HCT116 (cell line): ENCODE data around the gene SELPLG. TPM values are rescaled to one million over a fixed set of nuclear protein-coding genes. Genes with fewer than 3 reads are reported as not detected.

Experiments used
- ATAC-seq: fragments of 200-7000 bp; cut with Tn5 transposase; 2 replicates; pipeline ENCODE4 v1.9.1; 2020; ENCODE audit warnings: mild to moderate bottlenecking, moderate library complexity
- BruUV-seq: library from RNA; stranded (reverse); fragments of 400-500 nt; replicated peaks from 2 replicates; lab custom pipeline; 2021; lab: Mats Ljungman, UMichigan
- CTCF ChIA-PET: fragments of 300-600 bp; sonication (Branson Sonifier 250); formaldehyde crosslinking; loops from one replicate; lab custom pipeline; 2021; ENCODE audit warnings: antibody characterized with exemption; lab: Charles Lee
- POLR2A ChIA-PET: fragments of 300-600, 350-600 bp; sonication (Branson Sonifier 250); formaldehyde crosslinking; loops from one replicate; lab custom pipeline; 2021; ENCODE audit warnings: antibody characterized with exemption; lab: Charles Lee
- RAD21 ChIA-PET, 2 experiments: fragments of 300-600 bp; sonication (Branson Sonifier 250); formaldehyde crosslinking; loops; one replicate each; lab custom pipeline; 2023; ENCODE audit warnings: low total read pairs in 2 of 2; ENCODE audit not compliant: uncharacterized antibody in 2 of 2, unreplicated experiment in 2 of 2, low non-redundant PET in 1 of 2; lab: Charles Lee
- DNase-seq: peaks from one replicate; pipeline ENCODE4 v3.0.0-alpha.2; 2010; ENCODE audit warnings: low read depth, low spot score
- H2AFZ ChIP-seq: fragments of 200-600 bp; shearing (Covaris generic), sonication (generic); 2 replicates; pipeline ENCODE4 v1.6.1; 2017; ENCODE audit warnings: low read depth, mixed run types, mixed read lengths, antibody characterized with exemption, low read length; ENCODE audit not compliant: poor library complexity, severe bottlenecking
- H3K27ac ChIP-seq: 2 replicates; pipeline ENCODE4 v1.5.1; 2012; ENCODE audit warnings: low read depth, low read length
- H3K27me3 ChIP-seq: fragments of 200-600 bp; sonication (generic); 2 replicates; pipeline ENCODE4 v1.6.1; 2016; ENCODE audit warnings: mixed run types, low read length, mixed read lengths; ENCODE audit not compliant: insufficient read depth
- H3K36me3 ChIP-seq, 2 experiments: fragments of 200-500 bp in 1 of 2; fragments of 200-600 bp in 1 of 2; sonication (Bioruptor generic) in 1 of 2; sonication (generic) in 1 of 2; 2 replicates each; pipeline versions ENCODE4 v1.5.1 to v1.6.1; 2014 to 2016; ENCODE audit warnings: low read length in 2 of 2, inconsistent platforms in 1 of 2, mixed read lengths in 1 of 2, mixed run types in 1 of 2; ENCODE audit not compliant: insufficient read depth in 2 of 2, control insufficient read depth in 1 of 2
- H3K4me1 ChIP-seq, 2 experiments: fragments of 200-600 bp in 1 of 2; sonication (generic) in 1 of 2; 2 replicates each; pipeline versions ENCODE4 v1.5.1 to v1.6.1; 2012 to 2017; ENCODE audit warnings: low read length in 2 of 2, inconsistent platforms in 1 of 2, mild to moderate bottlenecking in 1 of 2, mixed read lengths in 1 of 2, mixed run types in 1 of 2, moderate library complexity in 1 of 2; ENCODE audit not compliant: insufficient read depth in 2 of 2, control insufficient read depth in 1 of 2
- H3K4me2 ChIP-seq: fragments of 200-600 bp; sonication (generic); 2 replicates; pipeline ENCODE4 v1.6.1; 2017; ENCODE audit warnings: mixed run types, low read length, mixed read lengths
- H3K4me3 ChIP-seq, 2 experiments: fragments of 200-600 bp in 1 of 2; sonication (generic) in 1 of 2; replicated peaks in 1 of 2; 2 replicates each; pipeline ENCODE4 v1.5.1; 2011 to 2016; ENCODE audit warnings: low read length in 2 of 2, control low read depth in 1 of 2, low read depth in 1 of 2, mild to moderate bottlenecking in 1 of 2, mixed read lengths in 1 of 2, mixed run types in 1 of 2
- H3K79me2 ChIP-seq: fragments of 200-600 bp; sonication (generic); 2 replicates; pipeline ENCODE4 v1.6.1; 2017; ENCODE audit warnings: mild to moderate bottlenecking, mixed run types, low read length, moderate library complexity, mixed read lengths; ENCODE audit not compliant: insufficient read depth
- H3K9ac ChIP-seq: fragments of 200-600 bp; sonication (generic); 2 replicates; pipeline ENCODE4 v1.6.1; 2016; ENCODE audit warnings: low read length, mixed read lengths
- H3K9me2 ChIP-seq: fragments of 200-600 bp; sonication (generic), shearing (Covaris generic); 2 replicates; pipeline ENCODE4 v1.6.1; 2017; ENCODE audit warnings: mixed run types, mild to moderate bottlenecking, moderate library complexity; ENCODE audit not compliant: insufficient read depth
- H3K9me3 ChIP-seq, 2 experiments: fragments of 200-500 bp in 1 of 2; fragments of 200-600 bp in 1 of 2; sonication (Bioruptor generic) in 1 of 2; sonication (generic) in 1 of 2; 2 replicates each; pipeline ENCODE4 v1.6.1; 2014 to 2017; ENCODE audit warnings: low read length in 2 of 2, mixed read lengths in 2 of 2, inconsistent platforms in 1 of 2, low read depth in 1 of 2, mild to moderate bottlenecking in 1 of 2, mixed run types in 1 of 2, moderate library complexity in 1 of 2; ENCODE audit not compliant: control insufficient read depth in 1 of 2, insufficient read depth in 1 of 2
- H4K20me1 ChIP-seq: fragments of 200-600 bp; sonication (generic), shearing (Covaris generic); 2 replicates; pipeline ENCODE4 v1.6.1; 2017; ENCODE audit warnings: mixed run types, mild to moderate bottlenecking, moderate library complexity; ENCODE audit not compliant: insufficient read depth
- CBX3 ChIP-seq: IDR thresholded peaks from 2 replicates; pipeline ENCODE4 v1.6.1; 2012; ENCODE audit warnings: low read depth
- CEBPB ChIP-seq: IDR thresholded peaks from 2 replicates; pipeline ENCODE4 v1.6.1; 2012; ENCODE audit warnings: low read depth
- CTCF ChIP-seq, 3 experiments: fragments of 200-600 bp in 1 of 3; sonication (generic) in 1 of 3; IDR thresholded peaks in 2 of 3; conservative IDR thresholded peaks in 1 of 3; 2 replicates each; pipeline ENCODE4 v1.5.1; 2012 to 2017; ENCODE audit warnings: low read depth in 2 of 3, low read length in 2 of 3, antibody characterized with exemption in 1 of 3, borderline replicate concordance in 1 of 3, control low read depth in 1 of 3, mild to moderate bottlenecking in 1 of 3, mixed read lengths in 1 of 3, mixed run types in 1 of 3, moderate library complexity in 1 of 3; ENCODE audit not compliant: insufficient read depth in 1 of 3
- EGR1 ChIP-seq: IDR thresholded peaks from 2 replicates; pipeline ENCODE4 v1.6.1; 2012; ENCODE audit warnings: low read depth
- ELF1 ChIP-seq: IDR thresholded peaks from 2 replicates; pipeline ENCODE4 v1.6.1; 2012; ENCODE audit warnings: low read depth, borderline replicate concordance
- EZH2phosphoT487 ChIP-seq: fragments of 200-600 bp; IDR thresholded peaks from 2 replicates; pipeline ENCODE4 v1.6.1; 2018; ENCODE audit warnings: antibody characterized with exemption, borderline replicate concordance
- FOSL1 ChIP-seq: IDR thresholded peaks from 2 replicates; pipeline ENCODE4 v1.6.1; 2012; ENCODE audit warnings: low read depth
- MAX ChIP-seq: IDR thresholded peaks from 2 replicates; pipeline ENCODE4 v1.6.1; 2012
- POLR2AphosphoS5 ChIP-seq: IDR thresholded peaks from 2 replicates; pipeline ENCODE4 v1.6.1; 2011; ENCODE audit warnings: mild to moderate bottlenecking, low read depth, low read length, moderate library complexity
- RAD21 ChIP-seq: IDR thresholded peaks from 2 replicates; pipeline ENCODE4 v1.6.1; 2012; ENCODE audit warnings: low read depth, mild to moderate bottlenecking
- SIN3A ChIP-seq: IDR thresholded peaks from 2 replicates; pipeline ENCODE4 v1.6.1; 2012; ENCODE audit warnings: low read depth
- SRF ChIP-seq: IDR thresholded peaks from 2 replicates; pipeline ENCODE4 v1.6.1; 2012; ENCODE audit warnings: low read depth
- TCF7L2 ChIP-seq: IDR thresholded peaks from 2 replicates; pipeline ENCODE4 v1.7.0; 2011; ENCODE audit warnings: borderline replicate concordance, inconsistent platforms; ENCODE audit not compliant: insufficient read depth, insufficient read length; ENCODE audit errors: extremely low read depth
- YY1 ChIP-seq: IDR thresholded peaks from 2 replicates; pipeline ENCODE4 v1.6.1; 2011; ENCODE audit warnings: low read length, low read depth, moderate library complexity, mild to moderate bottlenecking; ENCODE audit not compliant: insufficient replicate concordance; ENCODE audit errors: extremely low read depth
- ZBTB33 ChIP-seq: IDR thresholded peaks from 2 replicates; pipeline ENCODE4 v1.6.1; 2011; ENCODE audit warnings: mild to moderate bottlenecking, low read length, moderate library complexity; ENCODE audit not compliant: insufficient replicate concordance; ENCODE audit errors: extremely low read depth
- ZFX ChIP-seq: fragments of 450-650 bp; IDR thresholded peaks from 2 replicates; pipeline ENCODE4 v1.6.1; 2017
- ZNF274 ChIP-seq: fragments of 200-500 bp; sonication (Bioruptor generic); IDR thresholded peaks from 2 replicates; pipeline ENCODE4 v1.6.1; 2014; ENCODE audit warnings: mild to moderate bottlenecking, low read depth, low read length, inconsistent platforms
- intact Hi-C: fragments of 100-400 bp; cut with micrococcal nuclease; formaldehyde crosslinking; loops from 2 replicates; pipeline ENCODE4 v1.10.0; 2022
- total RNA-seq: library from RNA; stranded (reverse); gene quantifications from one replicate; pipeline ENCODE4 v1.2.1, GENCODE V29; 2021; ENCODE audit not compliant: unreplicated experiment
- TF ChIP-seq, protein P1 (sequence below): IDR thresholded peaks from 2 replicates; pipeline ENCODE4 v1.6.1; 2012

The SELPLG gene
- total RNA-seq, 1 experiment from 2014 or later = 1.2 TPM

GRCh38 chr12:108592033-108592909, 41.4 kb downstream of the SELPLG start:
- H3K36me3 ChIP-seq = no peaks in the 10 kb centered on the region
- no peaks in the 10 kb centered on the region; a peak in 1 of 4 replicates for H3K4me1 ChIP-seq
- DNase-seq (no peak), ATAC-seq (no peak)
- ChIA-PET CTCF (no interaction called here), RAD21 (no interaction called here), POLR2A (no interaction called here)
- H3K79me2 ChIP-seq = no peaks in the 10 kb centered on the region
- no peak overlapping the region for H3K4me3 ChIP-seq
- H2AFZ ChIP-seq = no peak overlapping the region
- no peaks in the 10 kb centered on the region for H3K9me2 ChIP-seq
- no peaks in the 10 kb centered on the region for H3K27me3 ChIP-seq
- no peaks in the 10 kb centered on the region for H4K20me1 ChIP-seq
- intact Hi-C loops = no loop called here
- TF ChIP-seq EGR1 (no peak), CEBPB (no peak), SIN3A (no peak), POLR2AphosphoS5 (no peak), CBX3 (no peak), ELF1 (no peak), SRF (no peak), ZBTB33 (no peak), RAD21 (no peak), ZNF274 (no peak), MAX (no peak), FOSL1 (no peak), ZFX (no peak), YY1 (no peak), CTCF (IDR thresholded peaks at IDR 0.05 in 2 of 3, conservative IDR thresholded peaks at IDR 0.05 in 1 of 3; ENCODE audit: borderline replicate concordance in 1 of 3, insufficient read depth in 1 of 3, low read depth in 2 of 3, low read length in 2 of 3) (no peak), TCF7L2 (no peak), EZH2phosphoT487 (no peak)
- TF ChIP-seq, protein P1, sequence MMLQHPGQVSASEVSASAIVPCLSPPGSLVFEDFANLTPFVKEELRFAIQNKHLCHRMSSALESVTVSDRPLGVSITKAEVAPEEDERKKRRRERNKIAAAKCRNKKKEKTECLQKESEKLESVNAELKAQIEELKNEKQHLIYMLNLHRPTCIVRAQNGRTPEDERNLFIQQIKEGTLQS = no peak
- no TSS peak for BruUV-seq
- H3K27ac ChIP-seq = no peak overlapping the region
- no peaks in the 10 kb centered on the region for H3K9me3 ChIP-seq
- no peak overlapping the region for H3K9ac ChIP-seq
- no peak overlapping the region for H3K4me2 ChIP-seq
